Keratinocyte (primary cell): ENCODE measurements around the gene RETN.

Experiments used
- CTCF ChIP-seq, 3 experiments: IDR thresholded peaks in 1 of 3; conservative IDR thresholded peaks in 1 of 3; optimal IDR thresholded peaks in 1 of 3; 2 replicates in 2 of 3; 3 replicates in 1 of 3; pipeline versions ENCODE3 to v1.5.1; 2011; ENCODE audit warnings: low read length in 3 of 3, mild to moderate bottlenecking in 3 of 3, moderate library complexity in 2 of 3, control low read depth in 1 of 3, inconsistent platforms in 1 of 3; ENCODE audit not compliant: insufficient read depth in 2 of 3; ENCODE audit errors: extremely low read depth in 1 of 3
- EZH2 ChIP-seq: IDR thresholded peaks from one replicate; pipeline ENCODE4 v1.6.1; 2012; ENCODE audit warnings: inconsistent platforms, mild to moderate bottlenecking, low read length, moderate library complexity

DNA sequence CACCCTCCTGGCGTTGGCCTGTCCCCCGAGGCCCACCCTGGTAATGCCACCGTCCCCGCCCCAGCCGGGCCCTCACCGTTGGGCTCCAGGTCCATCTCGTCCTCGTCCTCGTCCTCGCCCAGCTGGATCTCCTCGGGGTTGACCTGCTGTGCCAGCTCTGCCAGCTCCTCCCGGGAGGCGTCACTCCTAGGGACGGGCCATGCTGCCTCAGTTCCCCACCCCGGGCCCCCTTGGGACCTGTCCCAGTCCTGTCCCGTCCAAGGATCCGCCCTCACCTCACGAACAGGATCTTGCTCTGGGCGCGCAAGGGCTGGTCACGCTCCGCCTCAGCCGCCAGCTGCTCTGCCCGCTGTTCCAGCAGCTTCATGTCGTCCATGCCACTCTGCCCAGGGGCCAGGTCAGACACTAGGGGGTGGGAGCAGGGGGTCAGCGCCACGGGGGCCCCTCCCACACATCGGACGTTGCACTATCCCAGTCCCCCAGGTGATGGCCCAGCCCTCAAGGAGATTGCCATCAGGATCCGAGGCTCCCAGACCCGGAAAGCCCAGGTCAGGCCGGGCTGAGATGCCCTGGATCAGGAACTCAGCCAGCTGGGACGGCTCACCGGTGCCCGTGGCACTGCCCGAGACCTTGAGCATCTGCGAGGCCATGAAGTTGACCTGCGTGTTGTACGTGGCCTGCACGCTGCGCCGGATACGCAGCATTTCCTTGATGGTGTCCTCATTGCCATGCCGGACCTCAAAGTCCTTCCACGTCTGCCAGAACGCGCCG lies 49.0 kb upstream of the RETN start:
- no peak for TF ChIP-seq CTCF (optimal IDR thresholded peaks at IDR 0.05 in 1 of 3, IDR thresholded peaks at IDR 0.05 in 1 of 3, conservative IDR thresholded peaks at IDR 0.05 in 1 of 3; ENCODE audit: extremely low read depth in 1 of 3, insufficient read depth in 2 of 3, low read length in 3 of 3)
- TF ChIP-seq EZH2, result no peak
